ENCODE measurements around the gene NDE1.

NDE1 gene

GRCh38 chr16:15772579-15773293 lies 122.7 kb downstream of the NDE1 start:
- DNase-seq = no peak

- DNase-seq = no peak
Measured at GRCh38 chr16:15773968-15774367, 123.9 kb downstream of the NDE1 start.

GRCh38 chr16:15775209-15775608 lies 125.2 kb downstream of the NDE1 start:
- DNase-seq = no peak

GRCh38 chr16:15775663-15776304 lies 125.7 kb downstream of the NDE1 start:
- no peak for DNase-seq
